NCI-H187 (cell line): ENCODE measurements around the gene FMNL2.
"Not testable (repeated sequence)": the region's sequence is repeated elsewhere in the genome, so short reads cannot be mapped to it uniquely, and the experiment has no call there.

Experiments
- DNase-seq, 2 experiments: peaks; one replicate each; lab custom pipeline; 2025; lab: John Stamatoyannopoulos, UW

FMNL2 gene

GRCh38 chr2:152470861-152471854 lies 136.2 kb downstream of the FMNL2 start:
- no peak for DNase-seq

GRCh38 chr2:152472481-152472887 lies 137.5 kb downstream of the FMNL2 start:
- DNase-seq, result no peak

GRCh38 chr2:152473151-152473857 lies 138.3 kb downstream of the FMNL2 start:
- DNase-seq, result no peak

- not testable (repeated sequence) for DNase-seq
Measured at GRCh38 chr2:152474523-152474922, 139.5 kb downstream of the FMNL2 start.

- DNase-seq, result no peak
Measured at GRCh38 chr2:152475982-152476381, 141.0 kb downstream of the FMNL2 start.

GRCh38 chr2:152477347-152478092 lies 142.5 kb downstream of the FMNL2 start:
- no peak for DNase-seq

- DNase-seq, result no peak
Measured at GRCh38 chr2:152479282-152479681, 144.3 kb downstream of the FMNL2 start.

GRCh38 chr2:152480821-152481399 lies 145.9 kb downstream of the FMNL2 start:
- no peak for DNase-seq

GRCh38 chr2:152481881-152482583 lies 147.1 kb downstream of the FMNL2 start:
- no peak for DNase-seq

- DNase-seq, result no peak
Measured at GRCh38 chr2:152483276-152484063, 148.5 kb downstream of the FMNL2 start.

GRCh38 chr2:152485954-152486736 lies 151.2 kb downstream of the FMNL2 start:
- no peak for DNase-seq

GRCh38 chr2:152486737-152487400 lies 151.9 kb downstream of the FMNL2 start:
- no peak for DNase-seq

- DNase-seq, result no peak
Measured at GRCh38 chr2:152488075-152488474, 153.1 kb downstream of the FMNL2 start.

- no peak for DNase-seq
Measured at GRCh38 chr2:152489364-152489763, 154.4 kb downstream of the FMNL2 start.

- no peak for DNase-seq
Measured at GRCh38 chr2:152490686-152491455, 155.9 kb downstream of the FMNL2 start.

GRCh38 chr2:152492131-152492530 lies 157.2 kb downstream of the FMNL2 start:
- no peak for DNase-seq

- DNase-seq, result no peak
Measured at GRCh38 chr2:152492911-152493310, 157.9 kb downstream of the FMNL2 start.

- DNase-seq, result no peak
Measured at GRCh38 chr2:152493417-152493816, 158.4 kb downstream of the FMNL2 start.
